ENCODE data around the gene ANG.
"Not testable (repeated sequence)": the region's sequence is repeated elsewhere in the genome, so short reads cannot be mapped to it uniquely, and the experiment has no call there.

Gene ANG

GRCh38 chr14:20696764-20697163 is 8.2 kb downstream of the ANG start:
- DNase-seq (ENCODE audit: low read depth, low spot score), result no peak

GRCh38 chr14:20697273-20698017 is 8.9 kb downstream of the ANG start:
- peak; percentile 71 for TF ChIP-seq CTCF (IDR thresholded peaks at IDR 0.05; ENCODE audit: low read depth, low read length)
- H3K4me3 ChIP-seq (ENCODE audit: low read depth, low read length), result no peak overlapping the region
- in situ Hi-C loops (cut with HindIII; ENCODE audit: low sequenced_read_pairs), result no loop called here
- peak; percentile 68 for DNase-seq (ENCODE audit: low read depth, low spot score)

More at GRCh38 chr14:20696764-20697163, 8.2 kb downstream of the ANG start:
- no peak overlapping the region for H3K4me3 ChIP-seq (ENCODE audit: low read depth, low read length)
- in situ Hi-C loops (cut with HindIII; ENCODE audit: low sequenced_read_pairs), result no loop called here
- TF ChIP-seq CTCF (IDR thresholded peaks at IDR 0.05; ENCODE audit: low read depth, low read length), result no peak

GRCh38 chr14:20698018-20698329 is 9.4 kb downstream of the ANG start:
- DNase-seq (ENCODE audit: low read depth, low spot score), result no peak
- TF ChIP-seq CTCF (IDR thresholded peaks at IDR 0.05; ENCODE audit: low read depth, low read length), result no peak
- H3K4me3 ChIP-seq (ENCODE audit: low read depth, low read length), result no peak overlapping the region
- in situ Hi-C loops (cut with HindIII; ENCODE audit: low sequenced_read_pairs), result no loop called here

- no peak overlapping the region for H3K4me3 ChIP-seq (ENCODE audit: low read depth, low read length)
- no peak for DNase-seq (ENCODE audit: low read depth, low spot score)
- TF ChIP-seq CTCF (IDR thresholded peaks at IDR 0.05; ENCODE audit: low read depth, low read length), result no peak
- in situ Hi-C loops (cut with HindIII; ENCODE audit: low sequenced_read_pairs), result no loop called here
These were observed 10.4 kb downstream of the ANG start for GRCh38 chr14:20698934-20699333.

- no peak overlapping the region for H3K4me3 ChIP-seq (ENCODE audit: low read depth, low read length)
- no peak for DNase-seq (ENCODE audit: low read depth, low spot score)
- in situ Hi-C loops (cut with HindIII; ENCODE audit: low sequenced_read_pairs), result no loop called here
- no peak for TF ChIP-seq CTCF (IDR thresholded peaks at IDR 0.05; ENCODE audit: low read depth, low read length)
These were observed 11.4 kb downstream of the ANG start for GRCh38 chr14:20699931-20700330.

- H3K4me3 ChIP-seq (ENCODE audit: low read depth, low read length); in situ Hi-C loops (cut with HindIII; ENCODE audit: low sequenced_read_pairs); DNase-seq (ENCODE audit: low read depth, low spot score): not testable (repeated sequence)
These were observed 12.4 kb downstream of the ANG start for GRCh38 chr14:20700965-20701364.

- H3K4me3 ChIP-seq (ENCODE audit: low read depth, low read length), result no peak overlapping the region
- TF ChIP-seq CTCF (IDR thresholded peaks at IDR 0.05; ENCODE audit: low read depth, low read length), result no peak
- in situ Hi-C loops (cut with HindIII; ENCODE audit: low sequenced_read_pairs), result no loop called here
- no peak for DNase-seq (ENCODE audit: low read depth, low spot score)
These were observed 18.2 kb downstream of the ANG start for GRCh38 chr14:20706657-20707355.

All from astrocyte of the spinal cord (primary cell).